Measurements from ENCODE around the gene SLC6A19.

Gene SLC6A19

GRCh38 chr5:1181451-1182359 lies 19.7 kb upstream of the SLC6A19 start:
- DNase-seq = no peak

GRCh38 chr5:1182360-1182632 lies 19.1 kb upstream of the SLC6A19 start:
- DNase-seq = no peak

GRCh38 chr5:1182633-1183423 lies 18.6 kb upstream of the SLC6A19 start:
- no peak for DNase-seq

GRCh38 chr5:1183424-1184162 lies 17.8 kb upstream of the SLC6A19 start:
- no peak for DNase-seq

GRCh38 chr5:1184163-1184470 lies 17.3 kb upstream of the SLC6A19 start:
- no peak for DNase-seq

GRCh38 chr5:1184481-1184880 lies 16.9 kb upstream of the SLC6A19 start:
- no peak for DNase-seq

GRCh38 chr5:1185038-1185627 lies 16.3 kb upstream of the SLC6A19 start:
- DNase-seq = no peak

DNA sequence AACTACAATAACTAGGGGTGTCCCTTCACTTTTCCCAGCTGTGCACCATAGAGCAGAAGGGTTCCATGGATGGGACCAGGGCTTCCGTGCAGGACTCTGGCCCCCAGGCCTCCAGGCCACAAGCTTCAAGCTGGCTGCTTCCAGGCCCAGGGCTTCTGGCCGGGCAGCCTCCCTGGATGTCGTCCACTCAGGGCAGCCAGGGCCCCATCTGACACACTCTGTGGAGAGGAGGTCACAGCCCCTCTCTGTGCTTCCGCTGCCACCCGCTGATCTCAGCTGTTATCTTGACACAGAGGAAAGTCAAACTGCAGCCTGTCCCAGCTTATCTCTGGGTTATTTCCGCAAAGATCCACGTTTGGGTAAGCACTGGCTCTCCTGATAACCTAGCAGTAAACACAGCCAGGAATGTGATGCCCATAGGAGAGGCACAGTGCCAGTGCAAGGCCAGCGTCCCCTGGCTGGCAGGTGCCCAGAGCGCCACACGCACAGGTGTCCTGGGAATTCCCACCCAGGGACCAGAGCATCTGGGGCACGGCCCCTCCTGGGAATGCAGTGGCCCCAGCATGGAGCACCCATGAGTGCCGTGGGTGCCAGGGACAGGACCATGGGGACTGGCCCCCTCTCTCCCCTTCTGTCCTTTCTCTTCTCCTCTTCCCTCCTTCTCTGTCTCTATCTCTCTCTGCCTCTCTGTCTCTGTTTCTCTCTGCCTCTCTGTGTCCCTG lies 15.6 kb upstream of the SLC6A19 start:
- DNase-seq = no peak

DNA sequence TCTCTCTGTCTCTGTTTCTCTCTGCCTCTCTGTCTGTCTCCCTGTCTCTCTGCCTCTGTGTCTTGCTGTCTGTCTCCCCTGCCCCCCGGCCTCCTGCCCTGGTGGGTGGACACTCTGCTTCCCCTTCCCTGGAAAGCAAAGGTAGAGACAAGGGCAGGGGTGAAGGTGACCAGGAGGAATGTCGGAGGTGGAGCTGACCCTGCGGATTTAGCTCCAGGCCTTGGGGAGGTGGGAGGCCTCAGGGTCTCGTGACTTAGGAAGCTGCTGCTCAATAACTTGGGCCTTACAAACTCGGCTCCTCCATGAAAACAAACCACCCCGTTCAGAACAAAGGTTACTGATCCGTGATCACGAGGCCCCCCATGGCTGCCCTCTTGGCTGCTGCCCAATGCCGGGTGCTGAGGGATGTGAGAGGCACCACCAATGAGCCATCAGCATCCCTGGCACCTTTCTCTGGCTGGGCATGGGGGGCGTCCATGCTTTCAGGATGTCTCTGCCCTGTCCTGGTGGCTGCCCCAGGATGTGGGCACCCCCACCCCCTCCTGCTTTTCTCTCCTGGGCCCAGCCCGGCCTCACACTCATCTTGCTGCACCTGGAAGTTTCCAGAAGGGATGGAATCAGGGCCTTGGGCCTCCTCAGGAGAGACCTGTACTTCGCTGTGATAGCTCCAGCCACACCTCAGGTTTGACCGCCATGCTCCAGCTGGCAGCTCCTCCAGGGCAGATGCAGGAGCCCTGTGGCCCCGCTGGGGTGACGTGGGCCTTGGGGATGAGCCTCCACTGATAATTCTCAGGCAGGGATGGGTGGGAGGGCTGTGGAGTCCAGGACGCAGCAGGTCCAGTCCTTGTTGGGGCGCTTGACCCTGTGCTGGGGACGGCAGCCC lies 14.8 kb upstream of the SLC6A19 start:
- no peak for DNase-seq

GRCh38 chr5:1187234-1187949 lies 14.0 kb upstream of the SLC6A19 start:
- no peak for DNase-seq

- no peak for DNase-seq
Measured at GRCh38 chr5:1187950-1188334, 13.5 kb upstream of the SLC6A19 start.

- DNase-seq = no peak
Measured at GRCh38 chr5:1188464-1188863, 12.9 kb upstream of the SLC6A19 start.

DNA sequence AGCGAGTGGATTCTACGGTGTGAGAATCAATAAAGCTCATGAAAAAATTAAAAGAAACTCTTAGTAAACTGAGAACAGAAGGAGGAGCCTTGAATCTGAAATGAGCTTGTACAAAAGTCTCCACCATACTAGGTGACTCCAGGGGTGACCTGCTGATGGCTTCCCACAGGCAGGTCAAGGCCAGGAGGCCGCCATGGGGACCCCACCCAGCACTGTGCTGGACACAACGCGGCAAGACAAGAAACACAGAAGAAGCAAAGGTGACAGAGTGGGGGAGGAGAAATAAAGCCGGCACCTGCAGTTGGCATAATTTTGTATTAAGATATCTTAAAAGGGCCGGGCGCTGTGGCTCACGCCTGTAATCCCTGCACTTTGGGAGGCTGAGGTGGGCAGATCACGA lies 12.1 kb upstream of the SLC6A19 start:
- no peak for DNase-seq

DNA sequence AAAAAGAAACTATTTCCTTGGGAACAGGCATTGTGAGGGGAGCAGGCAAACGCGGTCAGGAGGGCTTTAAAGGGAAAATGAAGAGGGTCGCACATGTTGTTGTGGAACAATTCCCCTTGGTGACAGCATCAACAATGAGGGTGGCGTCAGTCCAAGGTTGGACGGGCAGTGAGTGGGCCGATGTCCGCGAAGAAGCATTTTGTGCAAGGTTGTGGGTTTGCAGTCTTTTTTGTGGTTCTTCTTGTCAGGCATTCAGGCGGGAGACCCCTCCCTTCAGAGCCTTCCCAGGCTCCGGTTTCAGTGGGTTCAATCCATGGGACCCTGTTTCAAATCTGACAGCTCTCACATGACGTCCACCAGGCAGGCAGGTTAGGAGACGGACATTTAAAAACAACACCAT lies 11.1 kb upstream of the SLC6A19 start:
- DNase-seq = no peak

DNA sequence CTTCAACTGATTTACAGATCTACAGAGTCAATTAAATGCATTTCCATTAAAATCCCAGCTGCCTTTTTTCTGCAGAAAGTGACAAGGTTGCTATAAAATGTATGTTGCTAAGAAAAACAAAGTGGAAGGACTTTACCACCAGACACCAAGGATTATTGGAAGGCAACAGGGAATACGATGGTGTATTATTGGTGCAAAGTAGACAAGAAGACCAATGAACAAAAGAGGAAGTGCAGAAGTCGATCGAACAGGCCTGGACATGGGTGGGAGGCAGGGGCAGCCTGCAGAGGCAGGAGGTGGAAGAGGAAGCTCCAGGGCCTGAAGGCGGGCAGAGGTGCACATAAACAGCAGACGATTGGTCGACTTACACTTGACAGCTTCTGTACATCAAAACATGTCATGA lies 10.6 kb upstream of the SLC6A19 start:
- no peak for DNase-seq

DNA sequence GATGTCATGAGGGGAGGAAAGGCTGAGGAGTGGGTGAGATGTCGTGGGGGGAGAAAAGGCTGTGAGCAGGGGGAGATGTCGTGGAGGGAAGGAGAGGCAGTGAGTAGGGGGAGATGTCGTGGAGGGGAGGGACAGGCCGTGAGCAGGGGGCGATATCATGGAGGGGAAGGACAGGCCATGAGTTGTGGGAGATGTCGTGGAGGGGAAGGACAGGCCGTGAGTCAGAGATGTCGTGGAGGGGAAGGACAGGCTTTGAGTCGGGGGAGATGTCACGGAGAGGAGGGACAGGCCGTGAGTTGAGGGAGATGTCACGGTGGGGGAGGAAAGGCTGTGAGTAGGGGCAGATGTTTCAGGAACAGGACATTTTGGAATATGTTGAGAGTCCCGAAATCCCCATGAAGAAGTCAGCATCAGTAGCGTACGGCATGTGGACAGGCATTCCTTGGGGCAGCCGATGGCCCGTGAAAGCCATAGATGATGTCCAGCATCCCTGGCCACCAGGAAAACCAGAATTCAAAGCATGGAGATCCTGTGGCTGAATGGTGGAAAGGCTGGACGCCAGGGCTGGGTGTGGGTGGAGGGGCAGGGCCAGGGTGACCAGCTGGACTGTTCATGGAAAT lies 8.3 kb upstream of the SLC6A19 start:
- no peak for DNase-seq

DNA sequence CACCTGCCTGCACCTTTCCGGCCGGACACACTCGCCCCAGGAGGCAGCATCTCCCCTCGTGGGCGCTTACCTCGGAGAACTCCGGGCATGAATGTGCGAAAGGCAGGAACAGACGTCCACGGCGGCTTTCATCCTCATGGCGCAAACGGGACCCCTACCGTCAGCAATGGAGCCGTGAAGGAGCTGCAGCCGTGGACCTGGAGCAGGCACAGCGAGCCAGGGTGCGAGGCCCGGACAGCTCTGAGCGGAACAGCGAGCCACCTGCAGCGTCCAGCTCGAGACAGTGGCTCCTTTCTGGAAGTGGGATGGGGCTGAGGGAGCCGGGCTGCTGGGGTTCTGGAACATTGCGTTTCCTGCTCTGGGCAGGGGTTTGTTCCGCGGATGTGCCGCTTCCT lies 7.8 kb upstream of the SLC6A19 start:
- DNase-seq = no peak

DNA sequence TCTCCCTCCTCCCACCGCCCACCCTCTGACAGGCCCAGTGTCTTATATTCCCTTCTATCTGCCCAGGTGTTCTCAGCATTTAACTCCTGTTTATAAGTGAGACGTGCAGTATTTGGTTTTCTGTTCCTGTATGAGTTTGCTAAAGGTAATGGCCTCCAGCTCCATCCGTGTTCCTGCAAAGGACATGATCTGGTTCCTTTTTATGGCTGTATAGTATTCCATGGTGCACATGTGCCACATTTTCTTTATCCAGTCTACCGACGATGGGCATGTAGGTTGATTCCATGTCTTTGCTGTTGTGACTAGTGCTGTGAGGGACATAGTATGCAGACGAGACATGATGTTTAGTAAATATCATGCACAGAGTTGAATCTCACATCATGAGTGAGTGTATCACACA lies 7.0 kb upstream of the SLC6A19 start:
- no peak for DNase-seq

GRCh38 chr5:1195439-1195838 lies 6.0 kb upstream of the SLC6A19 start:
- no peak for DNase-seq

- no peak for DNase-seq
Measured at GRCh38 chr5:1195916-1196315, 5.5 kb upstream of the SLC6A19 start.

- DNase-seq = no peak
Measured at GRCh38 chr5:1196562-1196961, 4.8 kb upstream of the SLC6A19 start.

All from NCI-H2029 treated with DMSO at 0.1 percent for 48 hours (cell line).